Type B pancreatic cell (in vitro differentiated cells): Measurements from ENCODE around the gene WNT7B. TPM values are rescaled to one million over a fixed set of nuclear protein-coding genes. Genes with fewer than 3 reads are reported as not detected.

Experiments
- DNase-seq: peaks from one replicate; pipeline ENCODE4 v3.0.0; 2021; ENCODE audit warnings: mixed read lengths; ENCODE audit not compliant: unreplicated experiment; ENCODE audit errors: extremely low spot score
- H3K27ac Mint-ChIP-seq: 2 replicates; pipeline ENCODE4 v1.8.0; 2021; ENCODE audit warnings: mild to moderate bottlenecking, mixed read lengths
- H3K27me3 Mint-ChIP-seq: 2 replicates; pipeline ENCODE4 v1.8.0; 2021; ENCODE audit warnings: mixed read lengths
- H3K36me3 Mint-ChIP-seq: 2 replicates; pipeline ENCODE4 v1.8.0; 2021; ENCODE audit warnings: mixed read lengths
- H3K4me1 Mint-ChIP-seq: one replicate; pipeline ENCODE4 v1.8.0; 2021; ENCODE audit warnings: mixed read lengths; ENCODE audit not compliant: unreplicated experiment
- H3K4me3 Mint-ChIP-seq: 2 replicates; pipeline ENCODE4 v1.8.0; 2021; ENCODE audit warnings: mild to moderate bottlenecking, mixed read lengths
- H3K9me3 Mint-ChIP-seq: 2 replicates; pipeline ENCODE4 v1.8.0; 2021; ENCODE audit warnings: mixed read lengths
- CTCF ChIP-seq: fragments of 200-600 bp; sonication (generic); conservative IDR thresholded peaks from 2 replicates; pipeline ENCODE4 v1.5.0; 2021; ENCODE audit warnings: antibody characterized with exemption, mild to moderate bottlenecking
- total RNA-seq: library from RNA; stranded (reverse); gene quantifications from 2 replicates; pipeline ENCODE4 v1.2.1, GENCODE V29; 2021; ENCODE audit warnings: low replicate concordance

The WNT7B gene
- total RNA-seq, 1 donor from 2014 or later = 16.4 TPM

- H3K4me1 Mint-ChIP-seq = peaks cover 9% of the 10 kb centered on the region
- DNase-seq = no peak
- H3K27ac Mint-ChIP-seq = no peak overlapping the region
- no peaks in the 10 kb centered on the region for H3K9me3 Mint-ChIP-seq
- TF ChIP-seq CTCF = no peak
- H3K4me3 Mint-ChIP-seq = no peak overlapping the region
- peaks cover 17% of the 10 kb centered on the region for H3K27me3 Mint-ChIP-seq
- no peaks in the 10 kb centered on the region for H3K36me3 Mint-ChIP-seq
Measured at GRCh38 chr22:45905924-45906865, 70.8 kb downstream of the WNT7B start.

GRCh38 chr22:45905326-45905923 is 71.5 kb downstream of the WNT7B start:
- no peak for DNase-seq
- Mint-ChIP-seq H3K4me1 (peaks cover 9% of the 10 kb centered on the region), H3K9me3 (no peaks in the 10 kb centered on the region), H3K27ac (no peak overlapping the region), H3K4me3 (no peak overlapping the region), H3K27me3 (peaks cover 17% of the 10 kb centered on the region), H3K36me3 (no peaks in the 10 kb centered on the region)
- no peak for TF ChIP-seq CTCF

- H3K27ac Mint-ChIP-seq = no peak overlapping the region
- TF ChIP-seq CTCF = no peak
- no peak for DNase-seq
- peaks cover 9% of the 10 kb centered on the region for H3K4me1 Mint-ChIP-seq
- no peaks in the 10 kb centered on the region for H3K36me3 Mint-ChIP-seq
- no peak overlapping the region for H3K4me3 Mint-ChIP-seq
- peaks cover 17% of the 10 kb centered on the region for H3K27me3 Mint-ChIP-seq
- no peaks in the 10 kb centered on the region for H3K9me3 Mint-ChIP-seq
Measured at GRCh38 chr22:45904236-45904635, 72.7 kb downstream of the WNT7B start.

GRCh38 chr22:45903355-45904135 is 73.4 kb downstream of the WNT7B start:
- TF ChIP-seq CTCF = no peak
- Mint-ChIP-seq H3K27me3 (peaks cover 17% of the 10 kb centered on the region), H3K4me1 (peaks cover 9% of the 10 kb centered on the region), H3K27ac (no peak overlapping the region), H3K9me3 (no peaks in the 10 kb centered on the region), H3K4me3 (no peak overlapping the region), H3K36me3 (no peaks in the 10 kb centered on the region)
- DNase-seq = no peak

GRCh38 chr22:45897736-45898135 is 79.2 kb downstream of the WNT7B start:
- no peak for TF ChIP-seq CTCF
- Mint-ChIP-seq H3K27me3 (no peaks in the 10 kb centered on the region), H3K4me1 (peaks cover 6% of the 10 kb centered on the region), H3K36me3 (no peaks in the 10 kb centered on the region), H3K27ac (no peak overlapping the region), H3K9me3 (no peaks in the 10 kb centered on the region), H3K4me3 (no peak overlapping the region)
- no peak for DNase-seq
